Measurements from ENCODE around the gene THOP1. TPM values are rescaled to one million over a fixed set of nuclear protein-coding genes. Genes with fewer than 3 reads are reported as not detected.

The THOP1 gene
- total RNA-seq, 4 donors from 2014 or later, result 31.6 to 55.0 (median 41.4) TPM

DNA sequence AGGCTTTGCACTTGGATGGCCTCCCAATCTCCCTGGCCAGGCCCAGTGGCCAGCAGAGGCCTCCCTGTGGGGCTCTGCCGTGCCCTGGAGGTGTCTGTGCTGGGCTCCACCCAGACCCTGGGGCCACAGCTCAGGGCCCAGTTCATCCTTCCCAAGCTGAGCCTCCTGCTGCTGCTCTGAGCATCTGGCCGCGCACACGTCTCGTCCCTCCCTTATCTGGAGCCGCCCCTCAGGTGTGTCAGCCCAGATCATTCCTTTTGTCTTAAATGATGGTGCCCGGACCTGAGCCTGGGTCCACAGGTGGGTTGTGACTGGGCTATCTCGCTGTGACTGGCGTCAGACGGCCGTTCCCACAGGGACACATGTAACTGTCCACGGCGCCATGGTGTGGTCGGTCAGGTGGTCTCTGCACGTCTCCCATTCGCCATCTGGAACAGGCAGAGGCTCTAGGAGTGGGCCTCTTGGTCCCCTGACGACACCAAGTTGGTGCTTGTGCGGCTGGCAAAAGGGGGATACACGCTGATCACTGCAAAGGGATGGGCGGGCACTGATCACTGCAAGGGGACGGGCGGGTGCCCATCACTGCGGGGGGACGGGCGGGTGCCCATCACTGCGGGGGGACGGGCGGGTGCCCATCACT is 20.1 kb downstream of the THOP1 start:
- no peak for DNase-seq (ENCODE audit: low spot score in 2 of 2)
- Histone ChIP-seq H3K27ac (no peak overlapping the region), H3K36me3 (peaks cover 63% of the 10 kb centered on the region), H3K9me3 (no peaks in the 10 kb centered on the region), H3K4me3 (no peak overlapping the region), H3K4me1 (no peaks in the 10 kb centered on the region), H3K27me3 (no peaks in the 10 kb centered on the region)
- 95% methylated on average over 11 of the region's 28 CpGs for WGBS
- TF ChIP-seq POLR2A (IDR thresholded peaks at IDR 0.05), result no peak
- TF ChIP-seq, protein P1, sequence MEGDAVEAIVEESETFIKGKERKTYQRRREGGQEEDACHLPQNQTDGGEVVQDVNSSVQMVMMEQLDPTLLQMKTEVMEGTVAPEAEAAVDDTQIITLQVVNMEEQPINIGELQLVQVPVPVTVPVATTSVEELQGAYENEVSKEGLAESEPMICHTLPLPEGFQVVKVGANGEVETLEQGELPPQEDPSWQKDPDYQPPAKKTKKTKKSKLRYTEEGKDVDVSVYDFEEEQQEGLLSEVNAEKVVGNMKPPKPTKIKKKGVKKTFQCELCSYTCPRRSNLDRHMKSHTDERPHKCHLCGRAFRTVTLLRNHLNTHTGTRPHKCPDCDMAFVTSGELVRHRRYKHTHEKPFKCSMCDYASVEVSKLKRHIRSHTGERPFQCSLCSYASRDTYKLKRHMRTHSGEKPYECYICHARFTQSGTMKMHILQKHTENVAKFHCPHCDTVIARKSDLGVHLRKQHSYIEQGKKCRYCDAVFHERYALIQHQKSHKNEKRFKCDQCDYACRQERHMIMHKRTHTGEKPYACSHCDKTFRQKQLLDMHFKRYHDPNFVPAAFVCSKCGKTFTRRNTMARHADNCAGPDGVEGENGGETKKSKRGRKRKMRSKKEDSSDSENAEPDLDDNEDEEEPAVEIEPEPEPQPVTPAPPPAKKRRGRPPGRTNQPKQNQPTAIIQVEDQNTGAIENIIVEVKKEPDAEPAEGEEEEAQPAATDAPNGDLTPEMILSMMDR (IDR thresholded peaks at IDR 0.05), result no peak
- no peak for TF ChIP-seq EP300 (IDR thresholded peaks at IDR 0.05)
- no peak for TF ChIP-seq POLR2AphosphoS5 (IDR thresholded peaks at IDR 0.05)

GRCh38 chr19:2805991-2806649 is 20.8 kb downstream of the THOP1 start:
- Histone ChIP-seq H3K27ac (no peak overlapping the region), H3K27me3 (no peaks in the 10 kb centered on the region), H3K4me1 (no peaks in the 10 kb centered on the region), H3K4me3 (no peak overlapping the region), H3K9me3 (no peaks in the 10 kb centered on the region), H3K36me3 (peaks cover 67% of the 10 kb centered on the region)
- TF ChIP-seq POLR2A (IDR thresholded peaks at IDR 0.05), result no peak
- no peak for TF ChIP-seq EP300 (IDR thresholded peaks at IDR 0.05)
- no peak for DNase-seq (ENCODE audit: low spot score in 2 of 2)
- 100% methylated on average over 8 of the region's 23 CpGs for WGBS

GRCh38 chr19:2806736-2807378 is 21.6 kb downstream of the THOP1 start:
- TF ChIP-seq POLR2A (IDR thresholded peaks at IDR 0.05) (no peak), EP300 (IDR thresholded peaks at IDR 0.05) (no peak), POLR2AphosphoS5 (IDR thresholded peaks at IDR 0.05) (no peak)
- TF ChIP-seq, protein P1 (IDR thresholded peaks at IDR 0.05), result no peak
- Histone ChIP-seq H3K36me3 (peaks cover 74% of the 10 kb centered on the region), H3K27ac (no peak overlapping the region), H3K27me3 (no peaks in the 10 kb centered on the region), H3K4me1 (no peaks in the 10 kb centered on the region), H3K9me3 (no peaks in the 10 kb centered on the region), H3K4me3 (no peak overlapping the region)
- WGBS, result 95% methylated on average over 26 of the region's 34 CpGs
- DNase-seq (ENCODE audit: low spot score in 2 of 2), result no peak

DNA sequence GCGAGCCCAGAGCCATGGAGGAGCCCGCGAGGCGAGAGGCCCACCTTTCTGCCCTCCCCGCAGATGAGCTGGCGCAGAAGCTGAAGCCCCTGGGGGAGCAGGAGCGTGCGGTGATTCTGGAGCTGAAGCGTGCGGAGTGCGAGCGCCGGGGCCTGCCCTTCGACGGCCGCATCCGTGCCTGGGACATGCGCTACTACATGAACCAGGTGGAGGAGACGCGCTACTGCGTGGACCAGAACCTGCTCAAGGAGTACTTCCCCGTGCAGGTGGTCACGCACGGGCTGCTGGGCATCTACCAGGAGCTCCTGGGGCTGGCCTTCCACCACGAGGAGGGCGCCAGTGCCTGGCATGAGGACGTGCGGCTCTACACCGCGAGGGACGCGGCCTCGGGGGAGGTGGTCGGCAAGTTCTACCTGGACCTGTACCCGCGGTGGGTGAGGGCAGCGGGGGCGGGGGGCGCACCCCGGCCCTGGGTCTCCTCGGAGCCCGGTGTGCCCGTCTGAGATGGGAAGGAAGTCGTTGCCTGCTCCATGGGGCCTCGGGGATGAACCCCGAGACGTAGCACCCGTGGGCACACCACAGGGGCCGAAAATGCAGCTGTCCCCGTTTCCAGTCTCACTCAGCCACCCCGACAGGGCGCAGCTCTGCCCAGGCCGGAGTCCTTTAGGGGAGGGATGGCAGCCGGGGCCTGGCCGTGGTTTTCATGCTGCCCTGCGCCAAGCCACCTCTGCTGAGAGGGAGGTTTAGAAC is 22.3 kb downstream of the THOP1 start:
- TF ChIP-seq, protein P1 (IDR thresholded peaks at IDR 0.05), result no peak
- no peak for TF ChIP-seq EP300 (IDR thresholded peaks at IDR 0.05)
- no peak for TF ChIP-seq POLR2A (IDR thresholded peaks at IDR 0.05)
- TF ChIP-seq POLR2AphosphoS5 (IDR thresholded peaks at IDR 0.05), result no peak
- peaks cover 78% of the 10 kb centered on the region for H3K36me3 ChIP-seq
- 90% methylated on average over 6 of the region's 56 CpGs for WGBS
- H3K27ac ChIP-seq, result no peak overlapping the region
- no peaks in the 10 kb centered on the region for H3K27me3 ChIP-seq
- no peaks in the 10 kb centered on the region for H3K4me1 ChIP-seq
- no peak for DNase-seq (ENCODE audit: low spot score in 2 of 2)
- no peaks in the 10 kb centered on the region for H3K9me3 ChIP-seq
- no peak overlapping the region for H3K4me3 ChIP-seq

GRCh38 chr19:2808129-2808941 is 23.0 kb downstream of the THOP1 start:
- DNase-seq (ENCODE audit: low spot score in 2 of 2), result no peak
- no peak overlapping the region for H3K27ac ChIP-seq
- peaks cover 72% of the 10 kb centered on the region for H3K36me3 ChIP-seq
- H3K4me1 ChIP-seq, result no peaks in the 10 kb centered on the region
- H3K9me3 ChIP-seq, result no peaks in the 10 kb centered on the region
- TF ChIP-seq POLR2AphosphoS5 (IDR thresholded peaks at IDR 0.05), result no peak
- no peak for TF ChIP-seq EP300 (IDR thresholded peaks at IDR 0.05)
- no peak for TF ChIP-seq POLR2A (IDR thresholded peaks at IDR 0.05)
- TF ChIP-seq, protein P1 (IDR thresholded peaks at IDR 0.05), result no peak
- WGBS, result 91% methylated on average over 18 of the region's 41 CpGs
- no peaks in the 10 kb centered on the region for H3K27me3 ChIP-seq
- no peak overlapping the region for H3K4me3 ChIP-seq
